GM04503 (cell line): ENCODE data around the gene RNF31.

Source experiments
- DNase-seq: peaks from one replicate; pipeline ENCODE4 v3.0.0-alpha.2; 2012; ENCODE audit warnings: low read depth

Gene RNF31

DNA sequence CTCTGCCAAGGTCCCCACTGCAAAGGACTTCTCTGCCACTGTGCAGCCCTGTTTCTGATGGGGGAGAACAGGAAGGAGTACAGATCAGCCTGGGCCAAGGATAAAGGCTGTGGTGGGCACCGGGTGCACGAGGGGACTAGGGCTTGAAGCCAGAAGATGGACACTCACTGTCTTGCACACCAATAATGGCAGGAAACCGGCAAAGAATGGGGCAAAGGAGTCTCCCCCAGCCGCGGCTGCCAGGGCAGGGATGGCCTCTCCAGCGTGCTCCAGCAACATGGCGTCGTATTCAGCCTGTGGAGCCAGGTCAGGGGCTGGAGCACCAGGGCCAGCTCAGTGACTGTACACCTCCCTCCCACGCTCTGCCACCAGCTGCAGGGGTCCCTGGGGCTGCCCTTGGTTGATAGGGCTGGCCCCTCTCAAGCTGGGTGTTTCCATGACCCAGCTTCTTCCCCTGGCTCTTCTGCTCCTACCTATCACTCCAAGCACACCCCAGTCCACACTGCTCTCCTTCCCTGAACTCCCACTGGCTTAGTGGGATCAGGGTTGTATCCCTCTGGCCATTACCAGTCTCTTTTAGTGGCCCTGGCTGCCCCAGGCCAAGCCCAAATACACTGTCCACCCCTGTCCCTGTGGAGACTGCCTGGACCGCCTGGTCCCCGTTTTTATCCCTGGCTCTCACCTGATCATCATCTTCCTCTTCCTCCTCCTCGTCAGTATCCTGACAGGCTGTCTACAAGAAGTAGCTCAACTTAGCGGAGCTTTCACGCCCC is 35.0 kb downstream of the RNF31 start:
- no peak for DNase-seq

GRCh38 chr14:24183014-24183481 is 35.8 kb downstream of the RNF31 start:
- no peak for DNase-seq

GRCh38 chr14:24184104-24184970 is 37.0 kb downstream of the RNF31 start:
- no peak for DNase-seq

DNA sequence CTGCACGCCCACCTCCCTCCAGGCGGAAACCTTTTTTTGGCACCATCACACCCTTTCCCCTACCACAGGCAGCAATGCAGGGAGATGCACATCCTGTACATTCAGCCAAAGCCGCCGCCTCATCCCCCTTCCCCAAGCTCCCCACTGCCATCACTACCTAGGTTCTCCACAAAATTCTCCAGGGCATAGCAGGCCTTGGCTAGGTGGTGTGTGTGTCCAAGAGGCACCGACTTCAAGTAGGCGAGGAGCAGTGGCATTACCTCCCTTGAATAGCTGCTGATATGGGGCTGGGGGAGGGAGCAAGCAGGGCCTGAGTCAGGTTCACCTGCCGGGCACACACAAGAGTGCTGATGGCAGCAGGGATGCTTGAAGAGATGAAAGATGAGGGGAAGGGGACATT is 37.7 kb downstream of the RNF31 start:
- no peak for DNase-seq

GRCh38 chr14:24185741-24186140 is 38.4 kb downstream of the RNF31 start:
- DNase-seq = no peak

DNA sequence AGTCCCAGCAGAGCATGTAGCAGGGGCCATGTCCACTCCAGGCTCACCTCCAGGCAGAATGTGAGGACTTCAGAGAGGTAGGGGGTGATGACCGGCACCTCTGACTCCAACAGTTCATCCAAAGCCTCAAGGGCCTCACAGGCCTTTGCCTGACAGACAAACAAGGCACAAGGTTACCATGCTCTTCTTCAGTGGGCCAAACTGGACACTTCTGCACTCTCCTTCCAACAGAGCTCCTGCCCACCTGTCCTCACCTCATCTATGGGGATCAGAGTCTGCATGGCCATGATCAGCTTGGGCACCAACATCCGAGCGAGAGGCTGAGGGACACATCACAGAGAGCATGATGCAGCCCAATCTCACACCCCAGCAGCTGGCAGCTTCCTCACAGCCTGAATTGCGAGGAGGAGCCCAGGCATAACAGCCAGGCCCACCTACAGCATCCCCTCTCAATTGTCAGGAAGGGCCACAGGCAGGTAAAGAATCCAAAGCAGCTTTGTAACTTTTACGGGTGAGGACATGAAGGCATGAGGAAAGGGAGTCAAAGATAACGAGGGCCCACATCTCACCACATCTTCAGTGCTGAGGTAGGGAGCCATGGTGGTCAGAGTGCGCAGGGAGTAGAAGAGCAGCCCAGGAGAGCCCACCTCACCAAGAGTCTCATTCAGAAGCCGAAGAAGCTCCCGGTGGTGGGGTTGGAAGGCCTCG is 39.7 kb downstream of the RNF31 start:
- DNase-seq = no peak

- DNase-seq = no peak
Observed at GRCh38 chr14:24187539-24187915, 40.2 kb downstream of the RNF31 start.

- DNase-seq = peak; percentile 79
Observed at GRCh38 chr14:24188251-24189058, 41.2 kb downstream of the RNF31 start, which contains the start of gene IPO4. TSS of gene IPO4 (minus strand) at chr14:24188816. CDS start at chr14:24188787, 29 bp downstream.

- DNase-seq = no peak
Observed at GRCh38 chr14:24189059-24189375, 41.7 kb downstream of the RNF31 start.

GRCh38 chr14:24189460-24189859 is 42.2 kb downstream of the RNF31 start:
- no peak for DNase-seq

GRCh38 chr14:24190416-24190815 is 43.1 kb downstream of the RNF31 start:
- no peak for DNase-seq

- no peak for DNase-seq
Observed at GRCh38 chr14:24192933-24193332, 45.6 kb downstream of the RNF31 start.

- DNase-seq = no peak
Observed at GRCh38 chr14:24194186-24194872, 47.0 kb downstream of the RNF31 start.

DNA sequence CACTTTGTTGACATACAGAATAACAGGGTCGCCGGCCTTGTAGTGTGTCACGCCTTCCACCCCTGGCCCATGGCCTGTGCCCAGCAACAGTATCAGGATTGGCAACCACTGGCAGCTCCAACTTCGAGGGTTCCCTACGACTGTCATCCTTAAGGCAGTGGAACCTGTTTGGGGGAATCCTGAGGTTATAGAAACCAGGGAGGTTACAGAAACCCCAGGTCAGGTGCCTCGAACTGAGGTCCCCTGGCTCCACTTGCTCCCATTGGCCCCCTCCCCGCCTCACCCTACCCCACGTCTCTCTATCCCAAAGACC is 47.5 kb downstream of the RNF31 start:
- DNase-seq = no peak

DNA sequence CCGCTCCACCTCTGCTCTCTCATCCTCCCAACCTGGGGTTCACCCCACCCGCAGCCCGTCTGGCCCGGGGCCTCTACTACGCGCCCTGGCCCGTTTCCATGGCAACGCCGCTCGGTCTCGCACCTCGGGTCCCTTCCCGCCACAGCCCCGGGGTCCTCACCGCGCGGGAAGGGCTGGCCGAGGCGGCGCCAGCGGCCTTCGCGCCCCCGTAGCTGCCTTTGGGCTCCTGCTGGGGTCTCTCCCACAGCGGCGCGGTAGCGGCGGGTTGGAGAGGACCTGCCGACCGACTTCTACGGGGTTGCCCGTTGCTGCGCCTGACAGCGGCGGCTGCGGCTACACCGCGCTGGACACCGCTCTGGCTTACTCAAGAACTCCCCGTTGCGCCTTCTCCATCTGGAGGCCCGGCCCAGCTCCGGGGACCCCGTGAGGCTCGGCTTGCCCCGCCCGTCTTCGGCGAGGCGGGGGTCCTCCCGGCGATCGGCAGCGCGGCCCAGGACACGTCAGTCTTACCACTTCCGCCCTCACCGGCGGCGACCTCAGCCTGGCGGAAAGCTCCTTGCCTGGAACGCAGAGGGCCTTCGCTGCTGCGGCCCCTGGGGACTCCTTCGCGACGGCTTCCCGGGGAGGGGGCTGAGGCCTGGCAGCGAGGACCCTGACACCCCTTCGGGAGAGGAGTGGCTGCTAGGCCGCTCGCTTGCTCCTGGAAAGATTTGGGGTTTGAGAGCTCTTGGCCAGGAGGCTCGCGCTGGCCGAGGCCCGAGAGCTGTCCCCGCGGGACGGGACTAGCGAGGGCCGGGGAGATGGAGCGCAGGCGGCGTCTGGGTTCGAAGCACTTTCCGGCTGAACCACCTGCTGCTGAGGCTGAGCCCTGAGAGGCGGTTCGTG is 48.1 kb downstream of the RNF31 start, which contains the start of gene TM9SF1:
Gene TM9SF1, minus strand, starts transcription at position 256 of the 885 bp plus-strand sequence. CDS start 422 bp downstream, outside the sequence.
- peak; percentile 37 for DNase-seq

DNA sequence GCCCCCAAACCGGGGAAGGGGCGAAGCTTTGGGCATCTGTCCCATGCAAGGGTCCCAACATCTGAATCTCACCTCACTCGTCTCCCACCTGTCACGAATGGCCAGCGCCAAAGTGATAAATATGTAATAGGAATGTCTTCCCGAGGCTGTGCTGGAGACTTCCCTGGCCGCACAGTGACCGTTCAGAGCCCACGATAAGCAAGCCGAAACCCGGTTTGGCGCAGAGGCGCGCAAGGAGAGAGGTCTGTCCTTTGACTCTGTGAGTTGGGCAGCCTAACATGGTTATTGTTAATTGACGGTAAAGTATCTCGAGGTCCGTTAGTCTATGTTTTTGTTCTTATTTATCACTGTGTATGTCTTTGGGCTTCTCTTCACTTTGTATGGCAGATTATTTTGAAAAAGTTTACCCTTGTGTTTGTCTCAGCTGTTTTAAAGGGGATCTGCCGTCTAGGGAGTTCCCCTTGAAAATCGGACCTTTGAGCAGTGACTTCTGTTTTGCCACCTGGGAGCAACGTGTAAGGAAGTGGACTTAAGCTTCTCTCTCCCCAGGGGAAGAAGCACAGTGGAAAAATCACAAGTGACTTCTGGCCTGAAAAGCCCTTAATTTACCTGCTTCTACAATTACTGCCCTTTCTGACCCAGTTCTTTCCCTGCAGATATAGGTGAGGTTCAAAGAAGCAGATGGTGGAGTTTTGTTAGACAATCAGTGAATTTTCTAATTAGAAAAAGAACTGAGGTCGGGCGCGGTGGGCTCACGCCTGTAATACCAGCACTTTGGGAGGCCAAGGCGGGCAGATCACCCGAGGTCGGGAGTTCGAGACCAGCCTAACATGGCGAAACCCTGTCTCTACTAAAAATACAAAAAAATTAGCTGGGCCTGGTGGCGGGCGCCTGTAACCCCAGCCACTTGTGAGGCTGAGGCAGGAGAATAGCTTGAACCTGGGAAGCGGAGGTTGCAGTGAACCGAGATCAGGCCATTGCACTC is 49.1 kb downstream of the RNF31 start:
- DNase-seq = no peak

- DNase-seq = no peak
Observed at GRCh38 chr14:24197056-24197450, 49.8 kb downstream of the RNF31 start.

DNA sequence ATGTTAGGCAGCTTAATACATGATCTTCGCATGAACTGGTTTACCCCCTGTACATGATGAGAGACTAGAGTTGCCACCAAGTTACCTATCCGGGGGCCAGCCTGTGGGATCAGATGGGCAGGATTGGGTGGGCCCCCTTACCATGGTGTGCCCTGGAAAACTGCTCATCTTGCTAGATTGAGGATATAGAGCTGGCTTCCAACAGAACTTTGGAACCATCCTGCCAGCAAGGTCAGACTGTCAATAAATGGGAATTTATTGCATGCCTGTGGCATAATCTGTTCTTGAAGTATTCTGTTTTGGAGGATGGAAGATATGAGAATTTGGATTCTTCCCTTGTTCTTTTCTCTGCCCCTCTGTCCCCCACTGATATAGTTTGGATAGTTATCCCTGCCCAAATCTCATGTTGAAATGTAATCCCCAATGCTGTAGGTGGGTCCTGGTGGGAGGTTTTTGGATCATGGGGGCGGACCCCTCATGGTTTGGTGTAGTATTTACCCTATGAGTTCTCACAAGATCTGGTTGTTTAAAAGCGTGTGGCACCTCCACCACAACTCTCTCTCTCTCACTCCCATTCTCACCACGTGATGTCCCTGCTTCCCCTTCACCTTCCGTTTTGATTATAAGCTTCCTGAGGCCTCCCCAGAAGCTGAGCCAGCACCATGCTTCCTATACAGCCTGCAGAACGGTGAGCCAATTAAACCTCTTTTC is 51.7 kb downstream of the RNF31 start:
- DNase-seq = no peak
